Sigmoid colon (tissue), 4 donors: ENCODE data around the gene ICE2.

ENCODE experiments used
- CTCF ChIP-seq, 4 experiments: fragments of 450-650 bp in 3 of 4; fragments of 200-600 bp in 1 of 4; IDR thresholded peaks; one replicate each; pipeline ENCODE4 v1.5.1; 2016 to 2019; ENCODE audit warnings: antibody characterized with exemption in 4 of 4, mild to moderate bottlenecking in 3 of 4, moderate library complexity in 2 of 4
- POLR2A ChIP-seq, 2 donors: fragments of 450-650 bp; IDR thresholded peaks; one replicate each; pipeline ENCODE4 v1.6.1; 2016; ENCODE audit warnings: antibody characterized with exemption in 2 of 2, mild to moderate bottlenecking in 2 of 2, moderate library complexity in 2 of 2
- POLR2AphosphoS5 ChIP-seq, 4 donors: sonication (generic); formaldehyde crosslinking; IDR thresholded peaks; one replicate each; pipeline ENCODE4 v1.6.1; 2017; ENCODE audit warnings: antibody characterized with exemption in 4 of 4

DNA sequence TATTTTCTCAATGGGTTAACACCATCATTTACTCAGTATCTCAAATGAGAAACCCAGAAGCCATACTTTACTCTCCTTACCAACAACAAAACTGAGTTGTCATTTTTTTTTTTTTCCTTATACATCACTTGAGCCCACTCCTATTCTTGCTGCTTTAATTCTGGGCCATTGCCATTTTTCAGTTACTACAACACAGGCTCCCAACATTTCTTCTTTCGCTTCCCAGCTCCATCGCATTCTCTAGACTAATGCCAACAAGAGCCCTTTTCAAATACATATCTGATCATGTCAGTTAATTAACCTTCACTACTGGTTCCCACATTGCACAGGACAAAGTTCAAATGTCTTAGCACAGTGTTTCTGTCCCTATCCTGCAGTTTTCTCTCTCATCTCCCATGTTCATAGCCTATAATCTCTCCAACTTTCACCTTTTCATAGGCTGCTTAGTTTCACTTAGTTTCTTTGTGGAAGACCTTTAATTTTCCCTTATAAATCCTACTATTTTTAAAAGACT is 58.7 kb downstream of the ICE2 start:
- TF ChIP-seq CTCF (IDR thresholded peaks at IDR 0.05) (no peak), POLR2A (IDR thresholded peaks at IDR 0.05) (no peak), POLR2AphosphoS5 (IDR thresholded peaks at IDR 0.05) (no peak)
